DMS 273 (cell line): ENCODE data around the gene KIF13A.
"Not testable (repeated sequence)": the region's sequence is repeated elsewhere in the genome, so short reads cannot be mapped to it uniquely, and the experiment has no call there.

Source experiments
- DNase-seq: peaks from one replicate; lab custom pipeline; 2025; ENCODE audit not compliant: unreplicated experiment; lab: John Stamatoyannopoulos, UW

KIF13A gene

DNA sequence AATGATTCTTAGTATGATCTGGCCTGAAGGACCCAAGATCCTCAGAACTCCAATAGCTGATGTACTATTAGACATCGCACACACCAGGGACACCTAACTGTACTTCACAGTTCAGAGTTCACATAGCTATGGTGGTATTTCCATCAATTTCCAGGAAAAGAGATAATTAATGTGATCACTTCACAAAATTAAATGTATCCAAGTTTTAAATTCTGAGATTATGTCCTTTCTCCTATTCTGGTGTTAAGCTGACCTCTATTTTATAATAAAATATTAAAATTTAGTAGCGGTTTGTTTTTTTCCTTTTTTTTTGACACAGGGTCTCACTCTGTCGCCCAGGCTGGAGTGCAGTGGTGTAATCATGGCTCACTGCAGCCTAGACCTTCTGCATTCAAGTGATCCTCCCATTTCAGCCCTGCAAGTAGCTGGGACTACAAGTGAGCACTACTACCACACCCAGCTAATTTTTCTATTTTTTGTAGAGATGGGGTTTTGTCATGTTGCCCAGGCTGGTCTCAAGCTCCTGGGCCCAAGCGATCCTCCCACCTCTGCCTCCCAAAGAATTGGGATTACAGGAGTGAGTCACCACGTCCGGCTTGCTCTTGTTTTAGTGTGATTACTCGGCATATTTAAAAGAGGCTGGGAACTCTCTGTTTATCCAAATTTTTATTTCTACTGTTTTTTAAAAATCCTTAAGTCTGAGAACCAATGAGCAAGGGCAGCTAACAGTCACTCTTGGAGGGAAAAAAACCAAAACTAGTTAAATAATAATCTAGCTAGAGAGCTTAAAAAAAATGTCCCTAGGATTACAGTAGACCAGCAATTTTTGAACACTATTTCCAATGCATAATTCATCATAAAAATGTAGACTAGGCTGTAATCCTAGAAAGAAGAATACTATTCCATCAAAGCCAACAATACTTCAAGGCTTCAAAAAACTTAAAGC, 16.0 kb downstream of the KIF13A start:
- no peak for DNase-seq

DNA sequence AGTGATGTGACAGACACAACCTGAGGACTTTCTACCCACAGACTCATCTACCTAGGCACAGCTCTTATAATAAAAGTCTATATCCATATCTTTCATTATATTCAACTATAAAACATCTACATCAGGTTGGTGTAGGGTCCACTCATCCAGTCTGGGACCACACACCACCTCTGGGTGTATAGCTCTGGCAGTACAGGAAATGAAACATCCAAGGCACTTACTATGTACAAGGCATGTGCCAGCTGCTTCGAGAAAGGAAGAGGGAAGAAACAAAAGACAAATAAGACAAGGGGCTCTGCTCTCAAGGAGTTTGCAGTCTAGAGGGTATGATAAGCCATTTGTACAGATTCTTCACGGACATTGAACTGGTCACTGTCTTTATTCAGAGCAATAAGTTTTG, 18.6 kb downstream of the KIF13A start:
- DNase-seq: no peak

DNA sequence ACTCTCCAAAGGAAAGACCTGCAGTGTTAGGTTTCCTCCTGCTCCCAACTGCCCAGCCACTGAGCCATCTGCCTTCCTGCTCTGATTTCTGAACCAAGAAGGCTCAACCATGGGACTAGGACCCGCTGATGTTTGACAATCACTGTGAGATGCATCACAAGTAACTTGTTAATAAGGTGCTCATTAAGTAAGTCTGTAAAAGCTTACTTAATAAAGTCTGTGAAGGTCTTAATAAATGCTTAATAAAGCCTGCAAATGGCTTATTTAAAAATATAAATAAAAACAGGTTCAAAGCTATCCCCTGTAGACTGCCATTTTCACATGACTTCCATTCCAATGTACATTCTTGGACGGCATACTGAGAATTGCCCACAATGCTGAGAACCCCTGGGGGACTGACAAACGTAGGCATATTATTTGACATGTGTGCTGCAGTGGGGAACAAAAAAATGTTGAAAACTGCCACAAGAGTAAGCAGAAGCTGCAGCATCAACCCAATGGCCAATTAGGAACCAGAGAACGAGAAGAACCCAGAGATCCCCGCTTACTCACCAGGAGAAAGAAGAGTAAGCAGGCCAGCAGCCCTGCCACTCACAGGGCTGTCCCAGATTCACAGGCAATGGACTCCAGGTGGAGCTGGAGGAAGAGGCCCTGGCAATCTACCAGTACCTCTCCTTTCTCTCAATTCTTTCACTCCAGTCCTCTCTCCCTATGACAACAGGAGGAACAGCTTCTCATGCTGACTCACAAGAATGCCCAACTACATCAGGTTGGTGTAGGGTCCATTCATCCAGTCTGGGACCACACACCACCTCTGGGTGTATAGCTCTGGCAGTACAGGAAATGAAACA, 19.5 kb downstream of the KIF13A start:
- DNase-seq: peak; percentile 50

DNA sequence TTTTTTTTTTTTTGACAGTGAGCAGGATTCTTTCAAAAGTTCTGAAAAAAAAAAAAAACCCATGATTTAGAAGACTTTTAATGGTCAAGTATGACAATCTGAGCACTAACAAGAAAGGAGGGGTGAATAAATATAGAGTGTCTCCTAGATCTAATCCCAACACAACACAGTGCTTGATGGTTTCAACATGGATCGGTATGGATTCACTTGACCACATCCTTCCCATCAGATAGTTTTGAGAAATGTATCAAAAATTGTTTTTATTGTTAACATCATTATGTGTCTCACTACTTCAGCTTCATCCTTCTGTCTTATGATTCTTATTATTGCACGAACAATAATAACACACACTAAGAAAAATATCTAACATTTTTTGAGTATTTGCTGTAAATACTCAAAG, 21.0 kb downstream of the KIF13A start:
- no peak for DNase-seq

DNA sequence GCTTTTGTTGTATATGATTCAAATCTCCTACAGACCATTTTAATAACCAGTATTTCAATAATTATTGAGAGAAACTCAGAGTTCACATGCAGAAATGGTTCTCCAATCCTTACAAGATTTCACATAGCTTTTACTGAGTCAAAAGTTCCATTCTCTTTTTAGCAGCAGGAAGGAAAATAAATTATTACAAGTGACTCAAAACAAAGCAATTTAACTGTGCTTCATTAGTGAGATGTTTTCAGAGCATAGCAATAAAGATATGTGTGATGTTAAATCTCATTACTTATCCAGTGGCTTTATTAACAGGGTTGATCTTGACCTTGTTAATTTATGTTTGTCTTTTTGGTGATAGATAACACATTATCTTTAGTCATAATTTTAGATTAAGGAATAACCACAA, 22.0 kb downstream of the KIF13A start:
- DNase-seq: no peak

DNA sequence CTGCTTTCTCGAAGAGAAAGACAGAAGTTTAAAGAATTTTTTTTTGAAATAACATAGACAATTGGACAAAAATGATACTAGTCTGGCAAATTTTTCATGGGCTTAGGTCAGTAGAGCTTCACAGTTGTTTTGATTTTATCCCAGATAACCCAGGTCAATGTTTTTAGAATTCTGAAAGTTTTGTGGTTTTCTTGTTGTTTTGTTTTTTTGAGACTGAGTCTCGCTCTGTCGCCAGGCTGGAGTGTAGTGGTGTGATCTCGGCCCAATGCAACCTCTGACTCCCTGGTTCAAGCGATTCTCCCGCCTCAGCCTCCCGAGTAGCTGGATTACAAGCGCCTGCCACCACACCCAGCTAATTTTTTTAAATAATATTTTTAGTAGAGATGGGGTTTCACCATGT, 22.8 kb downstream of the KIF13A start:
- no peak for DNase-seq

DNA sequence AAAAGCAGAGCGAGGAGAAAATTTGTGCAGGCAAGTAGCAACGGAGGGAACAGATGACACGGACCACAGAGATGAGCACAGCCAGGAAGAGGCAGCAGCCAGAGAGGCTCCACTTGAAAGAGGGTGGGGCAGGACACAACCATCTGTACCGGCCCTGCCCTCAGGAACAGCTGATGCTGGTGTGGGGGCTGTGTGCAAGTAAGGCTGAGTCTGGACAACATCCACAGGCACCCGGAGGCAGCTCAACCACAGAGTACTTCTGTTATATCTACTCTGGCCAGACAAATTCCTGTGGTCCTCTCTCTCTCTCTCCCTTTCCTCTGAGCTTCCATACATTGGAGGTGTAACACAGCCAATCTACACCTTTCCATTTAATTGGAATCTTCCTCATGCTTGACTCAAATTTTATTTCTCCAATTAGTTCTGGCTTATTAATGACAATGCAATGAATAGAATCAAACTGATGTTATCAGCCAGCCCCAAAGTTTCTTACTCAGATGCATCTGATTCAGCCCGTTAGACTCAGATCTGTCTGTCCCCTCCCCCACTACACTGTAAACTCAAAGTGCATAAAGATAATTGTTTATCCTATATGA, 24.9 kb downstream of the KIF13A start:
- peak; percentile 93 for DNase-seq

DNA sequence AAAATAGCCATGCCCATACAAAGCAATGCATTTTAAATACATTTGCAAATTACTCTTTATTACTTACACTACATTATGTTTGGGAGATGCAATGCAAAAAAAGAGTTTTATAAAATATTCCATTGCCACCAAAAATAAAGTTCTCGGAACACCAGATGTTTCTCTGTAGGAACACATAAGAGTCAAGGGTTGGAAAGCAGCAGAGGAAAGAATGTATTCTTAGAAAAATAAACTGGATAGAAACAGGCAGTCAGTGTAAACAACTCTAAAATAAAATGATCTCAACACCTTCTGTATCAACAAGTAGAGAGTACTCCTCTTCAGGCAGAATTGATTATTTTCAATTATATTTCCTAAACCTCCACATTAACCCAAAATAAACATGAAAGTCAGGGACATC, 28.1 kb downstream of the KIF13A start:
- no peak for DNase-seq

DNA sequence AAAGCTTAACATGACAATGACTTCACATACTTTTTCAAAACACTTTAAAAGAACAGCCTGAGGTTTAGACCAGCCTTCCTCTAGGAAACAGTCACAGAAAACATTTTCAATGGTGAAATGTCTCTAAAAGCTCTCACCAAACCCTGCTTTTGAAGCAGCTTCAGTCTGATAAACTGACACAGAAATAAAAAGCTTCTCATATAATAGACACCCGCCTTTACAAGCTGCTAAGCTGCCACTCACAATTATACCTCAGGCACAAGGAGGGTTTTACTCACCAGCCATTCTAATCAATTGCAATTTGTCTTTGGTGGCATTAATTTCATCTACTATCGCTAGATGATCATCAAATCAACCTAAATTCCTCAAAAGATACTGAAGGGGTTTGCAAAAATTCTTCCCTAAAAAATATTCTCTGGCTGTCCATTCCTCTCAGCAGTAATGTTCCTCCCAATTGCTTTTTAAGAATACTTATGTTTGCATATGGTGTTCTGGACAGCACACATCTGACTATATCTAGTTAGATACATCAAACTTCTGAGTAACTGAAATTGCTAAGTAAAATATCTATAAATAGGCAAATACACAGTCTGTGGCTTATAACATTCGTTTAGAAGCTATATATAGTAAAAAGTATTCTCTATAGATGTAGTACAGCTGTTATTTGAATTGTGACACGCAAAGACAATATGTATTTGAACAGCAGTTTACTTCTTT, 29.4 kb downstream of the KIF13A start:
- DNase-seq: no peak

DNA sequence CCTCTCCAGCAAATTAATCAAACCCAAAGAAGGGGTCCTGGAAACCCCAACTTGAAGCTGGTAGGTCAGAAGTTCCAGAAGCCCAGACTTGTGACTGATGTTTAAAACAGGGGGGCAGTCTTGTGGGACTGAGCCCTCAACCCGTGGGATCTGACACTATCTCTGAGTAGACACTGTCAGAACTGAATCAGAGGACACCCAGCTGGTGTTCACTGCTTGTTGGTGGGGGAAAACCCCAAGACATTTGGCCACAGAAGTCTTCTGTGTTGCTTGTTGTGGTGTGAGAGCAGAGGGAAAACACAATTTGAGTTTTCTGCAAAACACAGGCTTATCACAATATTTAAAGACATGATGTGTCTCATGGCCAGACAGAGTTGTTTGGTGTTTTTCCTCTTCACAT, 29.9 kb downstream of the KIF13A start:
- no peak for DNase-seq

DNA sequence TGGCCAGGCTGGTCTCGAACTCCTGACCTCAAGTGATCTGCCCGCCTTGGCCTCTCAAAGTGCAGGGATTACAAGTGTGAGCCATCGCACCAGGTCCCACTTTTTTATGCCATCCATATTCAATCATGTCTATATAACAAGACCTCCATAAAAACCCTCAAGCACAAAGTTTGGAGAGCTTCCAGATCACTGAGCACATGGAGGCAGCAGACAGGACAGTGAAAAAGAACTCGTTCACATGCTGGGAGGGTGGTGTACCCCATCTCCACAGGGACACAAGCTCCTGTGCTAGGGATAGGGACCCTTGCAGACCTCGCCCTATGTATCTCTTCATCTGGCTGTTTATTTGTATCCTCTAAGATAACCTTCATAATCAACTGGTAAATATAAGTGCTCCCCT, 30.3 kb downstream of the KIF13A start:
- no peak for DNase-seq

DNA sequence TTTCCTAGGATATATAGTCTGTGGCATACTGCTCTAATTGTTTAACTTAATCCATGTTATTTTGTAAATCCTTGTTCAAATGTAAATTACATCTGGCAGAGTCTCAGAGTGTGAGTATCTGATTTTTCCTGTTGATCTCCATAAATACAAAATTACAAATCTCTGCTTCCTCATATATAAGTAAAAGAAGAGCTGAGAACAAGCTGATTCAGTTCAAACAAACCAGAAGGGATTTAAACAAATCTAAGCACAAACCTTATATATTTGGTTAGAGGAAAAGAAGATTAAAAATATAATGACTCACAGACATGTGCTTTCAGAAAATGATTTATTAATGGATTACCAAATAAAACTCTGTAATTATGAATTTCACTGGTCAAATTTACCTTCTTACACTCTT, 37.3 kb downstream of the KIF13A start:
- peak; percentile 7 for DNase-seq

DNA sequence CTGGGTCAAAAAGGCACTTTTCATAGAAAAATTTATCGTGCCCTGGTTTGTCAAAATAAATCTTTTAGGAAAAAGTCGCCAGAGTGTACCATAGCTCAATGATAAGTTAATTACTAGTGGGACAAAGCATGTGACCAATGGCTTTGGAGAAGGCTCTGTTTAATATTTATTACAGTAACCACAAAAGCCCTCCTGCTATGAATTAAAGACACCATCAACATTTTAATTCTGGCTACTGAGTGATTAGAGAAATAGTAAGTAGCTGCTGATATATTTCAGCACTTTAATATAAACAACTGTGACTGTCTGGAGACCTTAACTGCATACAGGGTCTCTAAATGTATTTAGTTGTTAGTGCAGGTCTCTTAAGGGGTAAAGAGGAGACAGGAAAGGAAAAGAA, 38.3 kb downstream of the KIF13A start:
- DNase-seq: no peak

DNA sequence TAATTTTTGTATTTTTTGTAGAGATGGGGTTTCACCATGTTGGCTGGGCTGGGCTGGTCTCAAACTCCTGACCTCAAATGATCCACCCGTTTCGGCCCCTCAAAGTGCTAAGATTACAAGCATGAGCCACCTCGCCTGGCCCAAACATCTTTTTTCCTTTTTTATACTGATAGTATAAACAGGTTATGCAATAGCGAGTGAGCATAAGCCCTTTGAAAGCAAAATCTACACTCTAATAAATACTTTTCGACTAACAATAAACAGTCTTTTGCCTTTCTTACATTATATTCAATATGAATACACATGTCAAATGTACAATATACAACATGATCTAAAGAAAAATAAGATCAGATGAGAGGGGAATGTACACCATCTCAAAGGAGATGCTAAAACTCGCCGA, 38.7 kb downstream of the KIF13A start:
- no peak for DNase-seq

DNA sequence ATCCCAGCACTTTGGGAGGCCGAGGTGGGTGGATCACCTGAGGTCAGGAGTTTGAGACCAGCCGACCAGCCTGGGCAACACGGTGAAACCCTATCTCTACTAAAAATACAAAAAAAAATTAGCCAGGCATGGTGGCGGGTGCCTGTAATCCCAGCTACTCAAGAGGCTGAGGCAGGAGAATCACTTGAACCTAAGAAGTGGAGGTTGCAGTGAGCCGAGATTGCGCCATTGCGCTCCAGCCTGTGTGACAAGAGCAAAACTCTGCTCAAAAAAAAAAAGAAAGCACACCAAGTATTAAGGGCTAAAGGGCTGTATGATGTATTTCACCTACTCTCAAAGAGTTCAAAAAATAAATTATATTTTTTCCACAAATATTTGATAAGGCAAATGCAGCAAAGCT, 39.9 kb downstream of the KIF13A start:
- not testable (repeated sequence) for DNase-seq

DNA sequence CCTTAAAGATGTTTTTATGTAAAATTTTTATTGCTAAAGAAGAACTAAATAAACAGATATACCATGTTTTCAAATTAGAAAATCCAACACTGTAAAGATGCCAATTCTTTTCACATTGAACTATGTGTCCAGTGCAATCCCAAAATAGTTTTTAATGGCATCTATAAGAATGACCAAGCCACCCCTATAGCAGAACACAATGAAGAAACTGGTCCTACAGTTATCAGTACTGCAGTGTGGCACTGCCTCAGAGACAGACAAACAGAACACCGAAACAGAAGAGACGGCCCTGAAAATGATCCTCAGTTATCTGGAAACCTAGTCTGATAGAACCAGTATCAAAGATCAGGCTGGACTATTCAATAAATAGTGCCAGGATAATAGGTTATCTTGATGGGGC, 41.9 kb downstream of the KIF13A start:
- DNase-seq: no peak

DNA sequence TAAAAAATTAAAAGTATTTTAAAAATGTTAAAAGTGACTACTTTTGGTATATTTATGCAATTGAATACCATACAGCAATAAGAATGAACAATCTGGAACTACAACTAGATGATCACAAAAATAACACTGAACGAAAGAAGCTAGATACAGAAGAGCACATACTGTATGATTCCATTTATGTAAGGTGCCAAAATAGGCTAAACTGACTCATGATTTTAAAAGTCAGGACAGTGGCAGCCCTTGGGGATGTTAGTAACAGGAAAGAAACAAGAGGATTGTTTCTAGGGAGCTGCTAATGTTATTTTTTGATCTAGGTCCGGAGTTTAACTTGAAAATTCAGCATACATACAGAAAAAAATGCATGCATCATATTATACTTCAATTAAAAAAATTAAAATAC, 42.3 kb downstream of the KIF13A start:
- no peak for DNase-seq

DNA sequence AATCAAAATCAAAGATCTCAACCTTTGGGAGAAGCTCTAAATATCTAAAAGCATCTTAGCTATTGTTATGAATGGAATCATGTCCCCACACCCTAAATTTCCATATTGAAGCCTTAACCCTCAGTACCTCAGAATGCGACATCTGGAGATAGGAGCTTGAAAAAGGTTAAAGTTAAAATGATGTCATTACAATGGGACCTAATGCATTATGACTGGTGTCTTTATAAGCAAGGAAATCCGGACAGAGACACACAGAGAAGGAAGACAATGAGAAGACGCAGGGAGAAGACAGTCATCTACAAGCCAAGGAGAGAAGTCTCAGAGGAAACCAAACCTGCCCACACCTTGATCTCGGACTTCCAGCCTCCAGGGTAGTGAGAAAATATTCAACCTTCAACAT, 46.1 kb downstream of the KIF13A start:
- DNase-seq: peak; percentile 23

DNA sequence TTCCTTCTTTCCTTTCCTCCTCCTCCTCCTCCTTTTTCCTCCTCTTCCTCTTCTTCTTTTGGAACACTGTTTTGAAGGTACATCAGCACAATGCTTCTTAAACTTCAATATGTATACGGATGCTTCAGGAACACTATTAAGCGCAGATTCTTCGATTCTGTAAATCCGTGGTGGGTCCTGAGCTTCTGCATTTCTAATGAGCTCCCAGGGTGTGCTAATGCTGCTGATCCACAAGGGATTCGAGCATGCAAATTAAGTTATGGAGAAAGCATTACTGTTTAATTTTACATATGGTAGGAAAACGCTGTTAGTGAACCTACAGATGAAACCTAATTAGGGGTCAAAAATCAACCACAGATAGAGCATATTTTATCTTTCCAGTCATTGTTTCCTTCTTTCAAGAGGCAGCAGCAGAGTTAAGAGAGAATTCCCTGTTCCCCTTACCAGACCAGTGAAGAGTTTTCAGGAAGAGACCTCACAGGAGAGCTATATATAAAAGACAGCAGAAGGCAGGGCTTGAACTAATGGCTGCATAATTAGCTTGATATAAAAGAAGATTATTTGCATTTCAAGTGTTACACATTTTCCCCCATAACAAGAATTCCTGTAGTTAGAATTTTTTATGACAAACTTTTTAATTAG, 47.2 kb downstream of the KIF13A start:
- peak; percentile 46 for DNase-seq

DNA sequence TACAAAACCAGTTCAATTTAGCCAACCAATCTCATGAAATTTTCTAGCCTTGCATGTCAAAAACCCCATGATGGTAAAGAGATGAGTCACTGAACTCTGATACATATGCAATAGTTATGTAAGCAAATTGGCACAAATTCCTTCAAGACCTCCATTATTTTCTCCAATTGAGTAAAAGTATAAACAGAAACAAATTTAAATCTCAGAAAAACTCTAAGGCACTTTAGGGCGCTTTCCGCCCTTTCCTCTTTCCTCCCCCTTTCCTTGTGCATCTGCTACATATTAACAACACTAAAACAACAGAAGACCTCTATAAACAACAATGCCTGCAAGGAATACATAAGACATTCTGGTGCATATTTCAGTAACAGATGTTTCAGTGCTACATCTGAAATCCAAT, 48.5 kb downstream of the KIF13A start:
- DNase-seq: peak; percentile 57
